DMS53 (cell line): ENCODE measurements around the gene HS3ST5.
"Not testable (repeated sequence)": the region's sequence is repeated elsewhere in the genome, so short reads cannot be mapped to it uniquely, and the experiment has no call there.

Experiments
- DNase-seq: peaks from one replicate; lab custom pipeline; 2025; lab: John Stamatoyannopoulos, UW

Gene HS3ST5

GRCh38 chr6:114151064-114151690 lies 191.6 kb downstream of the HS3ST5 start:
- no peak for DNase-seq

DNA sequence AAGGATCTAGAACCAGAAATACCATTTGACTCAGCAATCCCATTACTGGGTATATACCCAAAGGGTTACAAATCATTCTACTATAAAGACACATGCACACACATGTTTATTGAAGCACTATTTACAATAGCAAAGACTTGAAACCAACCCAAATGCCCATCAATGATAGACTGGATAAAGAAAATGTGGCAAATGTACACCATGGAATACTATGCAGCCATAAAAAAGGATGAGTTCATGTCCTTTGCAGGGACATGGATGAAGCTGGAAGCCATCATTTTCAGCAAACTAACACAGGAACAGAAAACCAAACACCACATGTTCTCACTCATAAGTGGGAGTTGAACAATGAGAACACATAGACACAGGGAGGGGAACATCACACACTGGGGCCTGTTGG lies 193.6 kb downstream of the HS3ST5 start:
- not testable (repeated sequence) for DNase-seq

GRCh38 chr6:114144887-114145851 lies 197.7 kb downstream of the HS3ST5 start:
- no peak for DNase-seq

DNA sequence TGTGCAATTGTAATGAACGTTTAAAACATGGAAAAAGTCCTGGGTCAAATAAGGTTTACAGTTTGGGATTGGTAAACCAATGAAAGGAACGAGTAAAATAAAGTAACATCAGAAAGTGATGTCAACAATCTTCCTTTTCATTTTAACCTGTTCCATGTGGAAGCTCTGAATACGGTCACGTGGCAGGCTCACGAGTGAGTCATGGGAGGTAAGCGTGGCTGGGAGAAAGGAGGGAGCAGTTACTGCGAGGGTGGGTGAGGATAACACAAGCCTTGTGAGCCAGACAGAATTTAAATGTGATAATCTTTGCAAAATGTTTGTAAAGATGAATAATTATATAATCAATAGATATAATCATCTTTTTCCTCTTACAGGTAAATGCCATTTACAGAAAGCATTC lies 200.6 kb downstream of the HS3ST5 start:
- DNase-seq = no peak

DNA sequence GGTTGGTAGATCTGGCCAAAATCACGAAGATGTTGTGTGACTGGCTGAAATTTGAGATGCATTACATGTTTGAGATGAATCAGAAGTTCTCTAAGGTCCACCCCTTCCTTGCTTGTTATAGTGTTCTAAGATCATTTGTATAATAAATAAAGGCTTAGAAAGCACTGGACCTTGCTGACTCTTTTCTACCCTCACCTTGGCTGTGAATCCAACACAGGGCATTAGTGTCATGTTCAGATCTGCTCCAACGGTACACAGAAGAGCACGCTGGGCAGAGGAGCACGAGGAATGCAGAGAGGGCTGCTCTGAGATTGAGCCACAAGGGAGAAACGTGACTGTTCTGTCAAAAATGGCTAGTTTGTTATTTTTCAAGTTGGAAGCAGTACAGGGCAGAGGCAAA lies 202.4 kb downstream of the HS3ST5 start:
- DNase-seq = no peak

GRCh38 chr6:114138577-114139248 lies 204.1 kb downstream of the HS3ST5 start:
- DNase-seq = no peak

GRCh38 chr6:114135363-114135971 lies 207.4 kb downstream of the HS3ST5 start:
- no peak for DNase-seq

GRCh38 chr6:114133816-114134215 lies 209.0 kb downstream of the HS3ST5 start:
- DNase-seq = no peak

- DNase-seq = no peak
Observed at GRCh38 chr6:114131945-114132344, 210.9 kb downstream of the HS3ST5 start.

DNA sequence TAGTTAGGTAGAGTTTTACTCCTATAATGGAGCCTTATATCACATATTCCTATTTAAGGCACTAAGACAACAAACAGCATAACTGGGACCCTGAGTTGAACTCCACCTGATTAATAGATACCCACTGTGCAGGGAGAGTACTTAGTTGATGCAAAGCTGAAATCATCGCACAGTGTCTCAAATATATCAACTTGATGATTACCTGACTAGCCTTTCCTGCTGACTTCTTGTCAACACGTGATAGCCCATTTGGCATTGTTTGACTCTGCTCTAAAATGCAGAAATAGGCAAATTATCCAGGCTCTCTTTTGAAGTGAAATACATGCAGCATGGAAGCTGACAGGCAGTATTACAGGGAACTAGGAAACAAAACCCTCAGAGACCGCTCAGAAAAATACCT lies 217.2 kb downstream of the HS3ST5 start:
- no peak for DNase-seq

- no peak for DNase-seq
Observed at GRCh38 chr6:114121913-114122662, 220.7 kb downstream of the HS3ST5 start.

- no peak for DNase-seq
Observed at GRCh38 chr6:114119056-114119455, 223.8 kb downstream of the HS3ST5 start.

- DNase-seq = no peak
Observed at GRCh38 chr6:114115652-114116051, 227.2 kb downstream of the HS3ST5 start.

- peak; percentile 88 for DNase-seq
Observed at GRCh38 chr6:114108119-114109002, 234.5 kb downstream of the HS3ST5 start.

DNA sequence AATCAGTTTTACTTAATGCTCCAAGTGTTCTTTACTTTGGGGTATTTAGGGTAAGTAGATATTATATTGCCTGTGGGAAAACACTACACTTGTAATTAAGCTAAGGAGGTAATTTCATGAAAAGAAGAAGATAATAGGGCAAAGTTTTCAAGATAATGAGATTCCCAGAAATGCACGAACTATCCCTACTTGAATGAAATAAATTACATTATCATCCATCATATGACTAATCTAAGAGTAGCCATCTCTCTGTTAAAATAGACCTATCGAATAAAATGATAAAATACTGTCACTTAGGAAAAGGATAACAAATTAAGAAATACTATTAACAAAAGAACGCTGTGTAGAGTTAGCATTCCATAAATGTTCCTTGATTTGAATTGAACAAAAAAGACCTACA lies 236.8 kb downstream of the HS3ST5 start:
- no peak for DNase-seq

- DNase-seq = no peak
Observed at GRCh38 chr6:114101255-114101654, 241.6 kb downstream of the HS3ST5 start.

DNA sequence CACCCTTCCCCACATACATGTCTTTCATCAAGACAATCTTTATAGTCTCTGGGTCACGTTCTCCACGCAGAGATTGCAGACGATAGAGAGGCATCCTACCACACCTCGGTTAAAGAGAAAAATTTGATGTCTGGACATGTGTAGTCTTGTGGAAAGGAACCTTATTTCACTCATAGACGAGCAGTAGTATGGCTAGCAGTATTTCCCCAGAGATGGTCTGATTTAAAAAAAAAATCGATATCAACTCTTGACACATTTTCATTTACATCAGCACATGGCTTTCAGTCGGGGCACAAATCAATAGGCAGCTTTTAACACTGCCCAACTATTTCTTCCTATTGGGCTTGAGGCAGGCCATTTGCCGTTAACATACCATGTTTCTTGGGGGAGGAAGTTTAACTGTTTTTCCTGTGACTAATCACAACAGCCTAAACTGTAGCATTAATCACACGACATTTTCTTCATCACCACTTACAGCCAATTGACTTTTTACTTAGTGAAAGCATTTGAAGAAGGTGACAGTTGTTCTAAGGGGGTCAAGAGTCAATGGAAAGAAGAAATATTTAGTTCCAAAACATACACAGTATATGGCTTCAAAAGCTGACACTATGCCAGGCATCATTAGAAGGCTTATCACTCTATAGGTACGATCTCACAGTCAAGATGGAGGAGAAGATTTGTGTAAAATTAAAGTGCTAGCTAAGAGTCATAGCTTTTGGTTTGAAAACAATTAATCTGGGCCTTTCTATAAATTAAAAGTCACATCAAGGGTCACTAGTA lies 242.4 kb downstream of the HS3ST5 start:
- DNase-seq = no peak

DNA sequence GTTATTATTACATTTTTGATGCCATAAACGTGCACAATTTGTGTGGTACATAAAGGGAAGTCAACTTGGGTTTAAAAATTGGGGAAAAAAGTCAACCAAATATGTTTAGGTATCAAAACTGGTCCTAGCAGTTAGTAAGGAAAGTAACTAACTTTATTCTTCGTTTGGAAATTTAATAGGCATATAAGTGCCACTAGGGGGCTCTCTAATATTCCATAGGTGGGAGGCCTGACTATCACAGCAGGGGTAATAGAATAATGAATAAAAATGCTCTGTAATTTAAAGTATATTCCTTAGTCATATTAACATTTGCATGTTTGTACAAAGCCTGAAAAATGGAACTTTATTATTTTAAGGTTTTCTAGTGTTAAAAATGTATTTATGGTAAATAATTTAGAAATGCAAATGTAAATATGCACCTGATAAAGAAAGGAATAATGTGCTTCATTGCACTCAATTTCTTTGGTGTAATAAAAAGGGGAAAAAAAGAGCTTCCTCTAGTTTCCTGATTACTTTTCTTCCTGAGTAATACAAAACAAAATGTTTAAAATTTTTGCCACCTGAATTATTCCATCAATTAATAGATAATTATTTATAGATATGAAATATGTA lies 246.2 kb downstream of the HS3ST5 start:
- peak; percentile 70 for DNase-seq

- peak; percentile 46 for DNase-seq
Observed at GRCh38 chr6:114092943-114093342, 249.9 kb downstream of the HS3ST5 start.
